ENCODE results near the gene NUF2. TPM values are rescaled to one million over a fixed set of nuclear protein-coding genes. Genes with fewer than 3 reads are reported as not detected.
"Not testable (repeated sequence)": the region's sequence is repeated elsewhere in the genome, so short reads cannot be mapped to it uniquely, and the experiment has no call there.

Gene NUF2
- total RNA-seq, 1 donor from 2014 or later, result 3.3 TPM

DNA sequence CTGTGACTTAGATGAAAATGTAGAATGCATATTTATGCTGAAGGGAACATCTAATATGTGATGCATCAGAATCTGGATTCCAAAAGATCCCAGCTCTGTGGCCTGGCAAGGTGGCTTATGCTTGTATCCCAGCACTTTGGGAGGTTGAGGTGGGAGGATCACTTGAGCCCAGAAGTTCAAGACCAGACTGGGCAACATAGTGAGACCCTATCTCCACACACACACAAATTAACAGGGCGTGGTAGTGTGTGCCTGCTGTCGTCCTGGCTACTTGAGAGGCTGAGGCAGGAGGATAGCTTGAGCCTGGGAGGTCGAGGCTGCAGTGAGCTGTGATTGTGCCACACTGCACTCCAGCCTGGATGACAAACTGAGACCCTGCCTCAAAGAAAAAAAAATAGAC, 1.6 kb downstream of the NUF2 start:
- DNase-seq (ENCODE audit: low spot score in 2 of 2); FAIRE-seq: not testable (repeated sequence)

- FAIRE-seq (no peak), DNase-seq (ENCODE audit: low spot score in 2 of 2) (no peak)
Observed at GRCh38 chr1:163331116-163331515, 9.4 kb downstream of the NUF2 start.

DNA sequence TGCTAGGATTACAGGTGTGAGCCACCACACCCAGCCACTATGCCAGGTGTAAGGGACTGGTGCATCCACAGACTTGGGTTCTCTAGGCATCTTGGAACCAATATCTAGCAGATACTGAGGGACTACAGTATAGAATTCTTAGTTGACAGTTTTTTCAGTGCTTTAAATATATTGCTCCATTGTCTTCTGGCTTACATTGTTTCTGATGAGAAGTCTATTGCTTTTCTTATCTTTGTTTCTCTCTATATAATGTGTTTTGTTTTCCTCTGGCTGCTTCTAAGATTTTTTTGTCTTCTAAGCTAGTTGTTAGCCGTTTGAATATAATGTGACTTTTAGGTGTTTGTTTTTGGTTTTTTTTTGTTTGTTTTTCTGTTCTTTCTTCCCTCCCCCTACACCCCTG, 13.5 kb downstream of the NUF2 start:
- no peak for FAIRE-seq
- no peak for DNase-seq (ENCODE audit: low spot score in 2 of 2)

- FAIRE-seq, result no peak
Observed at GRCh38 chr1:163337631-163338030, 15.9 kb downstream of the NUF2 start.

GRCh38 chr1:163346326-163346870, 24.6 kb downstream of the NUF2 start:
- no peak for DNase-seq (ENCODE audit: low spot score in 2 of 2)
- no peak for FAIRE-seq

More at GRCh38 chr1:163337631-163338030, 15.9 kb downstream of the NUF2 start:
- no peak for DNase-seq (ENCODE audit: low spot score in 2 of 2)

DNA sequence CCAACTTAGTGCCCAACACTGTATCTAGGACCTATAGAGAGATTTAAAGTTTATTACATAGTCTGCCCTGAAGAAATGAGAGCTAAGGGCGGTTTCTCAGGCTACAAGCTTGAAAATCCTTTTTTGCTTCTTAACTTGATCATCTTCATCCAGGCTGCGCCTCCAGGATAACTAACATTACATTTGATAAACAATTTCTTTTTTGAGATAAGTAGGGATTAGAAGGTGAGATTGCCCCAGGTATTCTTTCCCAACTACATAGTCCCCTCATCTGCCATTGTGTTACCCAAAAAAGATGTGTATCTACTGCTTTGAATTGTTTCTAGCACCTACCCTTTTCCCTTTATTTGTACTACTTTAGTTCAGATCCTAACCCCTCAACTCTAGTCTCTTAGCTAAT, 25.4 kb downstream of the NUF2 start:
- FAIRE-seq, result no peak
- DNase-seq (ENCODE audit: low spot score in 2 of 2), result no peak

DNA sequence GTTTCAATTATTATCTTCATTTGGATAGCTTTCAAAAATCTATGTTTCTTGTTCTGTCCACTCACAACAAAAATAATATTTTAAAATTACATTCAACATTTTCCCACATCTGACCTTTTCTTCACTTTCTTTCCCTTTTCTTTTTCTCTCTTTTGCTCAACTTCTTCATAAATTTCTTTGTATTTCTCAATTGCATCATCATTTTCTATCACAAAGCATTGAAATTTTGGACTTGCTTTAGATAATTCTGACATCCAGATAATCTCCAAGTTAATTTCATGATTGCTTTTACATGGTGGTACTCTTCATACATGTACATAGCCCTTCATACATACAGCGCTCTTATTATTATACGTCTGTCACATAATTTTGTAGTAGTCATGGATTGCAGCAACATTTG, 30.2 kb downstream of the NUF2 start:
- FAIRE-seq, result no peak
- no peak for DNase-seq (ENCODE audit: low spot score in 2 of 2)

DNA sequence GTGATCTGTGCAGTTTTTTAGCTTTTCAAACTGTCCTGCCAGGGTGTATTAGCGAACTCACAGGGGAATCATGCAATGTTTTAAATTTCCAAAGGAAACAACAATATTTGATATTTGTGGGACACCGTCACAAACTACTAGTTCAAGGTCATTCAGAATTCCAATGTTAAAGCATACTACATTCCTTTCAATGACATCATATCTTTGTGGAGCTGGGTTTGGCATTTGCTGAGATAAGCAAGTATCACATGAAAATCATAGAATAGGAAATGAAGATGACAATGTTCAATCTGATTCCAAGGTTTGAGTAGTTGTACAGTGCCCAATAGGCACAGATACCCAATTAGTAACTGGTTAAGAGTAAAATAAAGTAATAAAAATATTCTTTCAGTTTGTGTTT, 35.6 kb downstream of the NUF2 start:
- no peak for DNase-seq (ENCODE audit: low spot score in 2 of 2)

DNA sequence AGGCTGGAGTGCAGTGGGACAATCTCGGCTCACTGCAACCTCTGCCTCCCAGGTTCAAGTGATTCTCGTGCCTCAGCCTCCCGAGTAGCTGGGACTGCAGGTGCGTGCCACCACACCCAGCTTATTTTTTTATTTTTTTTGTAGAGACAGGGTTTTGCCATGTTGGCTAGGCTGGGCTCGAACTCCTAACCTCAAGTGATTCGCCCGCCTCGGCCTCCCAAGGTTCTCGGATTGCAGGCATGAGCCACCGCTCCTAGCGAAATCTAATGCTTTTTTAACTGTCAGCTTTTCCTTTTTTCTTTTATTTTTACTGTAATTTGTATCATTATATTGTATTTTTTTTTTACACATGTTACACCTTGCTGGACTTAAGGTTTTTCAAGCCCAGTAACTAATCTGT, 36.4 kb downstream of the NUF2 start:
- not testable (repeated sequence) for DNase-seq (ENCODE audit: low spot score in 2 of 2); FAIRE-seq

More for the DNA sequence above, 35.6 kb downstream of the NUF2 start:
- no peak for FAIRE-seq

GRCh38 chr1:163361123-163361934, 39.6 kb downstream of the NUF2 start:
- peak; percentile 45 for FAIRE-seq
- peak in 1 of 2 donors; percentile 3 for DNase-seq (ENCODE audit: low spot score in 2 of 2)

DNA sequence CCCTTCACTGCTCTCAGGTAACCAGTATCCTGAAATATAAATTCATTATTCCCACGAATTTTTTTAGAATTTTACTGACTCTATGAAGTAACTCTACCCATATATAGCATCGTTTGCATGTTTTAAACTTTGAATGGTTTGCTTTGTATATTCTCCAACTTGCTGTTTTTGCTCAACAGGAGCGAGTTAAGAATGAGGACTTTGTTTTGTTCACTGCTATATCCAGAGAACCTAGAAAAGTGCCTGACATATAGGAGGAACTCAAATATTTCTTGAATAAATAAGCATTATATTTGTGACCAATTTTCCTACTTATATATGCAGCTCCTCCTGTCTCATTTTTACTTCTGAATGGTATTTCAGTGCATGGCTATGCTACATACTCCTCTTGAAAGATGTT, 43.4 kb downstream of the NUF2 start:
- FAIRE-seq (no peak), DNase-seq (ENCODE audit: low spot score in 2 of 2) (no peak)

DNA sequence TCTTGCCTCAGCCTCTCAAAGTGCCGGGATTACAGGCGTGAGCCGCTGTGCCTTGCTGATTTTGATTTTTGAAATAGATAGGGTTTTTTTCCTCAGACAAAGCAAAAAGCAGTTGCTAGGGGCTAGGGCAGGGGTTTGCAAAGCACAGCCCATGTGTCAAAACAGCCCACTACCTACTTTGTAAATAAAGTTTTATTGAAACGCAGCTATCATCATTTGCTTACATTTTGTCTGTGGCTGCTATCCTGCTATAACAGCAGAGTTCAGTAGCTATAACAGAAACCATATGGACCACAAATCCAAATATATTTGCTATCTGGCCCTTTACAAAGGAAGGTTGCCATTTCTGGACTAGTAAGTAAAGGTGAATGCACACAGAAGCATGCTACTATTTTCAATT, 44.8 kb downstream of the NUF2 start:
- FAIRE-seq (no peak), DNase-seq (ENCODE audit: low spot score in 2 of 2) (no peak)

- DNase-seq (ENCODE audit: low spot score in 2 of 2) (no peak), FAIRE-seq (no peak)
Observed at GRCh38 chr1:163367721-163368120, 46.0 kb downstream of the NUF2 start.

DNA sequence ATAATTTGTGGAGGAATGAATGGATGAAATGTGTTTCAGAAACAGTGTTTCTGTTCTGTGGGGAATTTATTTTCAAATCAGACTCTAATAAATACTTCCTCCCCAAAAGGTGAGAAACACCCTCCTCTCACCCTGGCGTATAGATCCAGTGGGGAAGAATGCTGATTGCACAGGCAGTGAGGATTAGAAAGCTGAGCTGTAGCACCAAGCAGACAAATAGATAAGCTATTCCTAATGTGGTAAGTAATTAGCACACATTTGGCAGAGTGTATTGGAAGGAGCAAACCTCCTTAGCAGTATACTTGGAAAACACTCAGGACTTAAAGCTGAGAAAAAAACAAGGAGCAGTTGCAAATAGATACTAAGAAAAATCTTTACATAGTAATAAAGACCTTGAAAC, 50.8 kb downstream of the NUF2 start:
- FAIRE-seq (no peak), DNase-seq (ENCODE audit: low spot score in 2 of 2) (no peak)

GRCh38 chr1:163378554-163378953, 56.8 kb downstream of the NUF2 start:
- DNase-seq (ENCODE audit: low spot score in 2 of 2) (no peak), FAIRE-seq (no peak)

- DNase-seq (ENCODE audit: low spot score in 2 of 2), result no peak
- peak; percentile 86 for FAIRE-seq
Observed at GRCh38 chr1:163379801-163380200, 58.0 kb downstream of the NUF2 start.

DNA sequence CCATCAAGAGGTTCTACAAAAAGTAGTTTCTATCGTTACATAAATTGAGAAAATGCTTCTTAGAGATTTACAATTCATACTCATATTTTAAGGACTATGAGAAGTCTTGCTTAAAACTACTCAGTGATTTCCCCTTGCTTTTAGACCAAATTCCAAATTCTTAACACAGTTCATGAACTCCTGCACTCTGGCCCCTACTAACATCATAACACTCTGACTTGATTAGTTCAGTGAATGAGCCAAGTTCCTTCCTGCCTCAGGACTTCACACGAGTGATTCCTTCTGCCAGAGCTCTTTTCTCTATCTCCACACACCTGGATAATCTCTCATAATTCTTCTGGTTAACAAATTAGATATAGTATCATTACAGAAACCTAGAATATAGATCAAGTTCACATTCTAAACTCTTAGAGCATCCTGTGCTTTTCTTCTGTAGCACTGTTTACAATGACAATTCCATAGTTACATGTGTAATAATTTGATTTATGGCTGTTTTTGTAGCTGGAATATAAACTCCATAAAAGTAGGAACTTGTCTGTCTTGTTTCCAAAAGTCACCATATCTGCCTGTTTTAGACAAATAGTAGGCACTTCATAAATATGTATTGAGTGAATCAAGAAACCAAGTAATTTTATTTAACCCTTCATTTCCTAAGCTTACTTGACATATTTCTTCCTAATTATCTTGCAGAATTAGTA, 59.9 kb downstream of the NUF2 start:
- no peak for FAIRE-seq

GRCh38 chr1:163382395-163382794, 60.6 kb downstream of the NUF2 start:
- FAIRE-seq (no peak), DNase-seq (ENCODE audit: low spot score in 2 of 2) (no peak)

More for the DNA sequence above, 59.9 kb downstream of the NUF2 start:
- DNase-seq (ENCODE audit: low spot score in 2 of 2), result no peak

- no peak for DNase-seq (ENCODE audit: low spot score in 2 of 2)
- FAIRE-seq, result no peak
Observed at GRCh38 chr1:163387146-163387545, 65.4 kb downstream of the NUF2 start.

- FAIRE-seq, result no peak
- no peak for DNase-seq (ENCODE audit: low spot score in 2 of 2)
Observed at GRCh38 chr1:163388970-163389369, 67.2 kb downstream of the NUF2 start.

- DNase-seq (ENCODE audit: low spot score in 2 of 2) (no peak), FAIRE-seq (no peak)
Observed at GRCh38 chr1:163395790-163396189, 74.0 kb downstream of the NUF2 start.

Measured in frontal cortex (tissue), 4 donors.